H1 (cell line): ENCODE measurements around the gene GSDME. TPM values are rescaled to one million over a fixed set of nuclear protein-coding genes. Genes with fewer than 3 reads are reported as not detected.

Experiments used
- CTCF ChIA-PET: fragments of 300-600 bp; sonication (Branson Sonifier 250); formaldehyde crosslinking; loops from one replicate; lab custom pipeline; 2021; ENCODE audit not compliant: partially characterized antibody; lab: Charles Lee
- POLR2A ChIA-PET: fragments of 300-600 bp; sonication (Branson Sonifier 250); formaldehyde crosslinking; loops from one replicate; lab custom pipeline; 2021; ENCODE audit warnings: inconsistent platforms; ENCODE audit not compliant: partially characterized antibody; lab: Charles Lee
- DNase-seq, 2 experiments: peaks; one replicate each; pipeline versions ENCODE4 v3.0.0 to v3.0.0-alpha.2; 2010 to 2022; ENCODE audit warnings: low spot score in 2 of 2, low read depth in 1 of 2, mixed read lengths in 1 of 2
- FAIRE-seq: peaks from 2 replicates; lab custom pipeline; 2011; peaks lifted over from hg19 to GRCh38; lab: Jason Lieb, UNC
- H2AFZ ChIP-seq: 2 replicates; pipeline ENCODE4 v1.8.1; 2012; ENCODE audit warnings: low read length, inconsistent platforms
- H2AK5ac ChIP-seq: 2 replicates; pipeline ENCODE4 v1.6.1; 2013; ENCODE audit warnings: low read depth, low read length
- H2BK120ac ChIP-seq: replicated peaks from 2 replicates; pipeline ENCODE3; 2013; ENCODE audit warnings: low read depth, low read length, inconsistent platforms
- H2BK12ac ChIP-seq: 2 replicates; pipeline ENCODE4 v1.6.1; 2013; ENCODE audit warnings: low read depth, low read length
- H2BK15ac ChIP-seq: 2 replicates; pipeline ENCODE4 v1.6.1; 2013; ENCODE audit warnings: low read length
- H2BK20ac ChIP-seq: 2 replicates; pipeline ENCODE4 v1.6.1; 2013; ENCODE audit warnings: low read length
- H2BK5ac ChIP-seq: 2 replicates; pipeline ENCODE4 v1.6.1; 2013; ENCODE audit warnings: low read depth, low read length
- H3K14ac ChIP-seq: 2 replicates; pipeline ENCODE4 v1.6.1; 2013; ENCODE audit warnings: inconsistent platforms; ENCODE audit not compliant: insufficient read length
- H3K18ac ChIP-seq: 2 replicates; pipeline ENCODE4 v1.6.1; 2013; ENCODE audit warnings: low read length; ENCODE audit errors: extremely low read depth
- H3K23ac ChIP-seq: 2 replicates; pipeline ENCODE4 v1.6.1; 2013; ENCODE audit warnings: inconsistent platforms; ENCODE audit not compliant: insufficient read length
- H3K23me2 ChIP-seq: 2 replicates; pipeline ENCODE4 v1.6.1; 2013; ENCODE audit warnings: low read depth, low read length
- H3K27ac ChIP-seq: 2 replicates; pipeline ENCODE4 v1.6.1; 2011; ENCODE audit warnings: low read depth, low read length, inconsistent platforms
- H3K27me3 ChIP-seq, 4 experiments: replicated peaks in 1 of 4; 1 replicate in 1 of 4; 2 replicates in 3 of 4; pipeline versions ENCODE4 v1.6.1 to v1.8.1; 2011 to 2013; ENCODE audit warnings: low read length in 3 of 4, mild to moderate bottlenecking in 3 of 4, inconsistent platforms in 2 of 4, mixed read lengths in 2 of 4, moderate library complexity in 1 of 4; ENCODE audit not compliant: control insufficient read depth in 3 of 4, insufficient read depth in 3 of 4; ENCODE audit errors: extremely low read depth in 1 of 4
- H3K36me3 ChIP-seq, 4 experiments: 2 replicates each; pipeline versions ENCODE4 v1.6.1 to v1.8.1; 2011 to 2013; ENCODE audit warnings: mild to moderate bottlenecking in 4 of 4, low read length in 3 of 4, moderate library complexity in 2 of 4, control low read depth in 1 of 4, inconsistent platforms in 1 of 4; ENCODE audit not compliant: insufficient read depth in 4 of 4, control insufficient read depth in 2 of 4
- H3K4ac ChIP-seq: replicated peaks from 2 replicates; pipeline ENCODE3; 2013; ENCODE audit warnings: low read length, low read depth, mixed read lengths, inconsistent platforms; ENCODE audit not compliant: insufficient read length
- H3K4me1 ChIP-seq, 4 experiments: replicated peaks in 1 of 4; 1 replicate in 1 of 4; 2 replicates in 3 of 4; pipeline versions ENCODE4 v1.6.1 to v1.8.1; 2011 to 2013; ENCODE audit warnings: low read length in 3 of 4, inconsistent platforms in 2 of 4, mixed read lengths in 1 of 4; ENCODE audit not compliant: insufficient read depth in 4 of 4, control insufficient read depth in 3 of 4
- H3K4me2 ChIP-seq, 2 experiments: 2 replicates each; pipeline versions ENCODE4 v1.6.1 to v1.8.1; 2011 to 2013; ENCODE audit warnings: low read depth in 2 of 2, low read length in 2 of 2, control low read depth in 1 of 2, inconsistent platforms in 1 of 2, mild to moderate bottlenecking in 1 of 2; ENCODE audit not compliant: insufficient read depth in 1 of 2
- H3K4me3 ChIP-seq, 4 experiments: fragments of 200-600, 300-600 bp in 1 of 4; sonication (generic), shearing (Covaris generic), sonication (Bioruptor Twin) in 1 of 4; 2 replicates each; pipeline versions ENCODE4 v1.5.1 to v1.8.1; 2011 to 2016; ENCODE audit warnings: low read length in 4 of 4, low read depth in 3 of 4, control low read depth in 2 of 4, inconsistent platforms in 2 of 4, mild to moderate bottlenecking in 2 of 4, mixed read lengths in 1 of 4, moderate library complexity in 1 of 4; ENCODE audit not compliant: insufficient read depth in 2 of 4; ENCODE audit errors: extremely low read depth in 1 of 4
- H3K56ac ChIP-seq: replicated peaks from 2 replicates; pipeline ENCODE3; 2013; ENCODE audit warnings: low read depth, mild to moderate bottlenecking, mixed read lengths, low read length, inconsistent platforms; ENCODE audit not compliant: insufficient read length
- H3K79me1 ChIP-seq: 2 replicates; pipeline ENCODE4 v1.6.1; 2013; ENCODE audit warnings: low read depth, low read length, control low read depth
- H3K79me2 ChIP-seq, 2 experiments: 2 replicates each; pipeline versions ENCODE4 v1.6.1 to v1.8.1; 2012 to 2013; ENCODE audit warnings: low read length in 2 of 2, mild to moderate bottlenecking in 2 of 2, inconsistent platforms in 1 of 2; ENCODE audit not compliant: insufficient read depth in 2 of 2, control insufficient read depth in 1 of 2
- H3K9ac ChIP-seq, 4 experiments: replicated peaks in 1 of 4; 1 replicate in 1 of 4; 2 replicates in 3 of 4; pipeline versions ENCODE4 v1.6.1 to v1.8.1; 2011 to 2013; ENCODE audit warnings: low read depth in 3 of 4, low read length in 3 of 4, control low read depth in 2 of 4, mild to moderate bottlenecking in 2 of 4, moderate library complexity in 2 of 4, inconsistent platforms in 1 of 4; ENCODE audit errors: extremely low read depth in 1 of 4
- H3K9me3 ChIP-seq, 2 experiments: 2 replicates each; pipeline versions ENCODE4 v1.6.1 to v1.8.1; 2012 to 2013; ENCODE audit warnings: mild to moderate bottlenecking in 2 of 2, moderate library complexity in 2 of 2, control low read depth in 1 of 2, inconsistent platforms in 1 of 2, low read depth in 1 of 2, low read length in 1 of 2, mixed read lengths in 1 of 2; ENCODE audit not compliant: insufficient read depth in 2 of 2
- H4K20me1 ChIP-seq, 2 experiments: replicated peaks in 1 of 2; 2 replicates each; pipeline versions ENCODE3 to v1.8.1; 2011 to 2013; ENCODE audit warnings: inconsistent platforms in 2 of 2, low read length in 2 of 2, mild to moderate bottlenecking in 1 of 2; ENCODE audit not compliant: insufficient read depth in 2 of 2, control insufficient read depth in 1 of 2
- H4K5ac ChIP-seq: 2 replicates; pipeline ENCODE4 v1.6.1; 2013; ENCODE audit warnings: low read length, low read depth, mixed read lengths, inconsistent platforms; ENCODE audit not compliant: insufficient read length
- H4K8ac ChIP-seq: 2 replicates; pipeline ENCODE4 v1.8.0; 2013; ENCODE audit warnings: mild to moderate bottlenecking, moderate library complexity, low read length, inconsistent platforms; ENCODE audit not compliant: insufficient read depth; ENCODE audit errors: extremely low read depth
- H4K91ac ChIP-seq: replicated peaks from 2 replicates; pipeline ENCODE3; 2013; ENCODE audit warnings: low read length, mixed read lengths, inconsistent platforms; ENCODE audit not compliant: insufficient read length
- ASH2L ChIP-seq: fragments of 200-600, 300-600 bp; sonication (generic); IDR thresholded peaks from one replicate; pipeline ENCODE4 v1.7.1; 2017; ENCODE audit warnings: low read length
- ATF3 ChIP-seq: IDR thresholded peaks from 2 replicates; pipeline ENCODE4 v1.6.1; 2011; ENCODE audit warnings: low read depth, mild to moderate bottlenecking, low read length; ENCODE audit not compliant: insufficient read depth
- BACH1 ChIP-seq: IDR thresholded peaks from 2 replicates; pipeline ENCODE4 v1.6.1; 2012; ENCODE audit warnings: low read length, improper control_type of control experiment
- CBX5 ChIP-seq: fragments of 300-800, 300-1000 bp; sonication (generic); IDR thresholded peaks from 2 replicates; pipeline ENCODE4 v1.7.1; 2016; ENCODE audit warnings: antibody characterized with exemption, low read length, low read depth
- CHD1 ChIP-seq: IDR thresholded peaks from 2 replicates; pipeline ENCODE4 v1.6.1; 2012; ENCODE audit warnings: low read depth, low read length, improper control_type of control experiment
- CREB1 ChIP-seq: IDR thresholded peaks from 2 replicates; pipeline ENCODE4 v1.6.1; 2012; ENCODE audit warnings: inconsistent platforms
- EGR1 ChIP-seq: IDR thresholded peaks from 2 replicates; pipeline ENCODE4 v1.6.1; 2011; ENCODE audit warnings: low read depth, low read length, borderline replicate concordance
- EZH2 ChIP-seq: fragments of 200-600 bp; sonication (generic); IDR thresholded peaks from 2 replicates; pipeline ENCODE4 v1.7.1; 2012; ENCODE audit warnings: low read depth, mild to moderate bottlenecking, moderate library complexity, low read length, inconsistent platforms; ENCODE audit not compliant: severe bottlenecking
- FOSL1 ChIP-seq: IDR thresholded peaks from 2 replicates; pipeline ENCODE4 v1.6.1; 2011; ENCODE audit warnings: mild to moderate bottlenecking, low read depth, low read length, moderate library complexity; ENCODE audit not compliant: insufficient read depth
- JUN ChIP-seq: IDR thresholded peaks from 2 replicates; pipeline ENCODE4 v1.6.1; 2011; ENCODE audit warnings: low read depth, mild to moderate bottlenecking, improper control_type of control experiment, low read length
- NRF1 ChIP-seq: IDR thresholded peaks from 2 replicates; pipeline ENCODE4 v1.6.1; 2011; ENCODE audit warnings: mild to moderate bottlenecking, low read depth, low read length, improper control_type of control experiment
- POLR2A ChIP-seq, 2 experiments: IDR thresholded peaks; 1 replicate in 1 of 2; 2 replicates in 1 of 2; pipeline ENCODE4 v1.6.1; 2011; ENCODE audit warnings: low read depth in 2 of 2, low read length in 2 of 2, mild to moderate bottlenecking in 2 of 2; ENCODE audit errors: control extremely low read depth in 1 of 2
- WGBS, 2 experiments: shearing (Covaris generic) in 1 of 2; methylation state at CpG; one replicate each; pipeline versions ENCODE4 v1.1.6 to v1.1.7; 2013 to 2015; ENCODE audit warnings: low lambda C conversion rate in 2 of 2, mixed read lengths in 2 of 2, inconsistent platforms in 1 of 2, low coverage in 1 of 2, missing lambda C conversion rate in 1 of 2; ENCODE audit not compliant: insufficient replicate concordance in 2 of 2, insufficient coverage in 1 of 2, insufficient read length in 1 of 2; ENCODE audit errors: extremely low coverage in 1 of 2, missing lambda C conversion rate in 1 of 2; 5-methylcytosine and 5-hydroxymethylcytosine counted together
- polyA plus RNA-seq, 7 experiments: library from polyadenylated mRNA; depleted of rRNA in 3 of 7; stranded (reverse) in 5 of 7; unstranded in 2 of 7; fragments of >200 nt in 5 of 7; fragments of 200-250 nt in 2 of 7; gene quantifications; 1 replicate in 5 of 7; 2 replicates in 1 of 7; 4 replicates in 1 of 7; pipeline versions ENCODE4 v1.2.1 to v1.2.3, GENCODE V29; 2011 to 2013; ENCODE audit warnings: missing spikeins in 2 of 7, mixed read lengths in 2 of 7
- total RNA-seq: library from RNA; stranded (reverse); fragmentation: NEBNext Ultra II Directional; extraction: Animal tissue kit (Norgen Biotek cat#: 25700); gene quantifications from 2 replicates; pipeline ENCODE4 v1.2.1, GENCODE V29; 2021

Gene GSDME
- total and polyA plus RNA-seq, 2 of the 8 experiments (the other 6 are each of a cell fraction or from before 2014, with no cell fraction given), result 5.4 to 7.6 TPM

- no peak overlapping the region for H3K4me2 ChIP-seq
- H3K4me1 ChIP-seq, result peaks cover 4 to 16% (median 10%) of the 10 kb centered on the region in 4 experiments
- H2AK5ac ChIP-seq, result no peak overlapping the region
- no peak overlapping the region for H3K23ac ChIP-seq
- no peak overlapping the region for H3K18ac ChIP-seq
- no peaks in the 10 kb centered on the region for H3K9me3 ChIP-seq
- H3K27me3 ChIP-seq, result no peaks in the 10 kb centered on the region
- H3K4me3 ChIP-seq, result no peak overlapping the region
- no peak overlapping the region for H2AFZ ChIP-seq
- H3K79me1 ChIP-seq, result no peaks in the 10 kb centered on the region
- no peak overlapping the region for H2BK20ac ChIP-seq
- POLR2A ChIA-PET, result no interaction called here
- no peak overlapping the region for H2BK5ac ChIP-seq
- H3K36me3 ChIP-seq, result no peaks in the 10 kb centered on the region
- no peak overlapping the region for H3K14ac ChIP-seq
- H4K20me1 ChIP-seq, result no peaks in the 10 kb centered on the region
- CTCF ChIA-PET, result no interaction called here
- H2BK12ac ChIP-seq, result no peak overlapping the region
- H3K4ac ChIP-seq, result no peak overlapping the region
- no peak for TF ChIP-seq JUN
- TF ChIP-seq EGR1, result no peak
- TF ChIP-seq FOSL1, result no peak
- TF ChIP-seq NRF1, result no peak
- no peak for TF ChIP-seq ATF3
- TF ChIP-seq ASH2L, result no peak
- TF ChIP-seq CHD1, result no peak
- TF ChIP-seq BACH1, result no peak
- TF ChIP-seq EZH2, result no peak
- TF ChIP-seq CBX5, result no peak
- no peak for TF ChIP-seq CREB1
- no peak for TF ChIP-seq POLR2A (IDR thresholded peaks at IDR 0.05; ENCODE audit: control extremely low read depth in 1 of 2, low read depth in 2 of 2, low read length in 2 of 2)
- no peak overlapping the region for H4K8ac ChIP-seq
- no peak overlapping the region for H2BK120ac ChIP-seq
- H3K23me2 ChIP-seq, result no peaks in the 10 kb centered on the region
- DNase-seq (no peak), FAIRE-seq (no peak)
- no peak overlapping the region for H3K9ac ChIP-seq
- no peaks in the 10 kb centered on the region for H3K79me2 ChIP-seq
- H3K56ac ChIP-seq, result no peak overlapping the region
- H4K91ac ChIP-seq, result no peak overlapping the region
- WGBS, 2 experiments, result 82% methylated on average over 3 of the region's 3 CpGs; no CpG with 5 or more reads in 1 of the 2 experiments
- no peak overlapping the region for H2BK15ac ChIP-seq
- no peak overlapping the region for H4K5ac ChIP-seq
- H3K27ac ChIP-seq, result no peak overlapping the region
Observed at GRCh38 chr7:24720283-24720682, 37.0 kb downstream of the GSDME start.
